GM12878 (cell line): ENCODE data around the gene CHD5. TPM values are rescaled to one million over a fixed set of nuclear protein-coding genes. Genes with fewer than 3 reads are reported as not detected.

ENCODE experiments used
- ATAC-seq: fragments of 200-7000 bp; cut with Tn5 transposase; 3 replicates; pipeline ENCODE4 v1.9.1; 2020; ENCODE audit warnings: mild to moderate bottlenecking, moderate library complexity
- BruUV-seq: library from RNA; stranded (reverse); fragments of 400-500 nt; replicated peaks from 2 replicates; lab custom pipeline; 2021; lab: Mats Ljungman, UMichigan
- CTCF ChIA-PET: fragments of 300-600 bp; sonication (Branson Sonifier 250); formaldehyde crosslinking; extraction: SDS; loops from one replicate; lab custom pipeline; 2021; ENCODE audit warnings: inconsistent platforms; lab: Yijun Ruan, JAX
- POLR2A ChIA-PET: fragments of 350-600 bp; formaldehyde crosslinking; extraction: SDS; loops from one replicate; lab custom pipeline; 2021; ENCODE audit warnings: inconsistent platforms; lab: Charles Lee
- RAD21 ChIA-PET: fragments of 300-600 bp; sonication (Branson Sonifier 250); formaldehyde crosslinking; loops from one replicate; lab custom pipeline; 2023; ENCODE audit warnings: antibody characterized with exemption; ENCODE audit not compliant: unreplicated experiment; lab: Charles Lee
- SMC1A ChIA-PET: fragments of 300-600 bp; sonication (Branson Sonifier 250); formaldehyde crosslinking; loops from one replicate; lab custom pipeline; 2023; ENCODE audit not compliant: unreplicated experiment, uncharacterized antibody; lab: Charles Lee
- DNase-seq: peaks from one replicate; pipeline ENCODE4 v3.0.0-alpha.2; 2011; ENCODE audit warnings: low read depth, low spot score
- FAIRE-seq: peaks from 3 replicates; lab custom pipeline; 2011; peaks lifted over from hg19 to GRCh38; lab: Jason Lieb, UNC
- H2AFZ ChIP-seq: 2 replicates; pipeline ENCODE4 v1.6.0; 2011; ENCODE audit warnings: low read depth, low read length, control low read depth; ENCODE audit not compliant: control insufficient read depth
- H3K27ac ChIP-seq: 2 replicates; pipeline ENCODE4 v1.5.1; 2011; ENCODE audit warnings: control low read depth; ENCODE audit not compliant: control insufficient read depth, insufficient read depth
- H3K27me3 ChIP-seq, 2 experiments: replicated peaks in 1 of 2; 2 replicates each; pipeline versions ENCODE4 v1.6.0 to v1.6.1; 2011; ENCODE audit warnings: low read length in 1 of 2; ENCODE audit not compliant: control insufficient read depth in 2 of 2, insufficient read depth in 2 of 2
- H3K36me3 ChIP-seq, 2 experiments: 2 replicates each; pipeline ENCODE4 v1.5.1; 2011; ENCODE audit warnings: low read length in 1 of 2; ENCODE audit not compliant: control insufficient read depth in 2 of 2, insufficient read depth in 2 of 2
- H3K4me1 ChIP-seq: 2 replicates; pipeline ENCODE4 v1.6.1; 2011; ENCODE audit warnings: mild to moderate bottlenecking, low read length, moderate library complexity, mixed read lengths; ENCODE audit not compliant: control insufficient read depth, insufficient read depth
- H3K4me2 ChIP-seq: 2 replicates; pipeline ENCODE4 v1.6.0; 2011; ENCODE audit warnings: control low read depth; ENCODE audit not compliant: control insufficient read depth, insufficient read depth
- H3K4me3 ChIP-seq: fragments of 200-600 bp; sonication (generic); 2 replicates; pipeline ENCODE4 v1.5.1; 2016
- H3K79me2 ChIP-seq: 2 replicates; pipeline ENCODE4 v1.6.0; 2011; ENCODE audit warnings: low read length; ENCODE audit not compliant: control insufficient read depth, insufficient read depth
- H3K9ac ChIP-seq: 2 replicates; pipeline ENCODE4 v1.8.0; 2011; ENCODE audit warnings: low read length, control low read depth, mixed read lengths; ENCODE audit not compliant: control insufficient read depth, insufficient read depth
- H3K9me3 ChIP-seq: replicated peaks from 3 replicates; pipeline ENCODE4 v1.5.1; 2011; ENCODE audit warnings: mild to moderate bottlenecking, low read length; ENCODE audit not compliant: control insufficient read depth, insufficient read depth
- H4K20me1 ChIP-seq: 2 replicates; pipeline ENCODE4 v1.6.0; 2011; ENCODE audit not compliant: control insufficient read depth, insufficient read depth
- ASH2L ChIP-seq: fragments of 300-600, 200-600 bp; sonication (generic); IDR thresholded peaks from 2 replicates; pipeline ENCODE4 v1.6.1; 2017; ENCODE audit warnings: low read depth, mild to moderate bottlenecking, borderline replicate concordance
- BRCA1 ChIP-seq: IDR thresholded peaks from 2 replicates; pipeline ENCODE4 v1.6.1; 2011; ENCODE audit warnings: low read depth, low read length, improper control_type of control experiment
- ESRRA ChIP-seq: IDR thresholded peaks from 2 replicates; pipeline ENCODE4 v1.6.1; 2012; ENCODE audit warnings: mild to moderate bottlenecking, low read length, improper control_type of control experiment
- HDAC2 ChIP-seq: fragments of 200-600 bp; sonication (generic); IDR thresholded peaks from 2 replicates; pipeline ENCODE4 v1.6.1; 2017
- JUNB ChIP-seq: IDR thresholded peaks from 2 replicates; pipeline ENCODE4 v1.6.1; 2016; ENCODE audit warnings: antibody characterized with exemption, mild to moderate bottlenecking
- JUND ChIP-seq: IDR thresholded peaks from 2 replicates; pipeline ENCODE4 v1.6.1; 2012; ENCODE audit warnings: low read depth, mild to moderate bottlenecking, low read length, improper control_type of control experiment, moderate library complexity
- KDM1A ChIP-seq: fragments of 200-600 bp; sonication (generic); IDR thresholded peaks from 2 replicates; pipeline ENCODE4 v1.6.1; 2016; ENCODE audit warnings: borderline replicate concordance
- MEF2B ChIP-seq: fragments of 450-650 bp; IDR thresholded peaks from 2 replicates; pipeline ENCODE4 v1.6.1; 2018; ENCODE audit warnings: mild to moderate bottlenecking, moderate library complexity; ENCODE audit not compliant: partially characterized antibody, poor library complexity, severe bottlenecking
- MYB ChIP-seq: fragments of 150-350 bp; IDR thresholded peaks from 2 replicates; pipeline ENCODE4 v1.6.1; 2014; ENCODE audit warnings: mild to moderate bottlenecking, low read depth, low read length, borderline replicate concordance
- NR2C1 ChIP-seq: fragments of 450-650 bp; IDR thresholded peaks from 2 replicates; pipeline ENCODE4 v1.6.1; 2017; ENCODE audit warnings: antibody characterized with exemption, mild to moderate bottlenecking, moderate library complexity
- SUPT20H ChIP-seq: IDR thresholded peaks from 2 replicates; pipeline ENCODE4 v1.6.1; 2011; ENCODE audit warnings: low read depth, mild to moderate bottlenecking, low read length, moderate library complexity, borderline replicate concordance; ENCODE audit not compliant: control insufficient read depth
- SUZ12 ChIP-seq: fragments of 200-600 bp; sonication (generic); IDR thresholded peaks from one replicate; pipeline ENCODE4 v1.6.1; 2018; ENCODE audit warnings: antibody characterized with exemption, mild to moderate bottlenecking; ENCODE audit not compliant: unreplicated experiment
- YY1 ChIP-seq: IDR thresholded peaks from 2 replicates; pipeline ENCODE4 v1.6.1; 2011; ENCODE audit warnings: low read depth, mild to moderate bottlenecking, low read length
- ZNF622 ChIP-seq: fragments of 450-650 bp; IDR thresholded peaks from 2 replicates; pipeline ENCODE4 v1.6.1; 2017; ENCODE audit warnings: mild to moderate bottlenecking, inconsistent platforms
- WGBS: methylation state at CpG from one replicate; pipeline ENCODE4 v1.1.6; 2016; ENCODE audit warnings: low lambda C conversion rate; ENCODE audit not compliant: insufficient replicate concordance, insufficient coverage; ENCODE audit errors: missing lambda C conversion rate; 5-methylcytosine and 5-hydroxymethylcytosine counted together
- in situ Hi-C: fragments of 300-500 bp; cut with MboI; formaldehyde crosslinking; loops from 9 replicates; pipeline ENCODE4 v1.14.3; 2018; ENCODE audit warnings: mixed read lengths
- intact Hi-C: fragments of 100-400 bp; cut with micrococcal nuclease; formaldehyde crosslinking; loops from one replicate; pipeline ENCODE4 v1.14.2; 2022; ENCODE audit not compliant: unreplicated experiment
- polyA plus RNA-seq, 11 experiments: library from polyadenylated mRNA; depleted of rRNA in 4 of 11; unstranded in 6 of 11; stranded (reverse) in 5 of 11; fragments of >200 nt; fragmentation: Nextera tagmentation in 4 of 11; fragmentation: Illumina TruSeq in 1 of 11; extraction: Ambion mirVana in 4 of 11; extraction: Trizol in 1 of 11; gene quantifications; 1 replicate in 1 of 11; 2 replicates in 10 of 11; pipeline versions ENCODE4 v1.2.1 to v1.2.3, GENCODE V29; 2011 to 2016; ENCODE audit warnings: inconsistent platforms in 2 of 11, missing spikeins in 2 of 11, low read depth in 1 of 11
- total RNA-seq, 4 experiments: library from RNA; depleted of rRNA in 3 of 4; stranded (reverse); fragments of >200 nt in 3 of 4; fragmentation: Illumina TruSeq in 1 of 4; extraction: Trizol in 1 of 4; gene quantifications; 2 replicates each; pipeline versions ENCODE4 v1.2.1 to v1.2.3, GENCODE V29; 2013 to 2021
- TF ChIP-seq, protein P1 (sequence below): fragments of 450-650 bp; IDR thresholded peaks from 2 replicates; pipeline ENCODE4 v1.6.1; 2017; ENCODE audit warnings: mild to moderate bottlenecking
- TF ChIP-seq, protein P2 (sequence below): IDR thresholded peaks from 2 replicates; pipeline ENCODE4 v1.6.1; 2012; ENCODE audit warnings: improper control_type of control experiment, low read depth, low read length; ENCODE audit not compliant: insufficient replicate concordance
- TF ChIP-seq, protein P3 (sequence below): IDR thresholded peaks from 2 replicates; pipeline ENCODE4 v1.6.1; 2012; ENCODE audit warnings: low read depth, low read length, improper control_type of control experiment
- TF ChIP-seq, protein P4 (sequence below): IDR thresholded peaks from 2 replicates; pipeline ENCODE4 v1.6.1; 2012; ENCODE audit warnings: low read length, inconsistent platforms

CHD5 gene
- total and polyA plus RNA-seq, 10 of the 15 experiments (the other 5 are each of a cell fraction or from before 2014, with no cell fraction given) = 0.03 to 0.49 (median 0.13) TPM; not detected in 3

DNA sequence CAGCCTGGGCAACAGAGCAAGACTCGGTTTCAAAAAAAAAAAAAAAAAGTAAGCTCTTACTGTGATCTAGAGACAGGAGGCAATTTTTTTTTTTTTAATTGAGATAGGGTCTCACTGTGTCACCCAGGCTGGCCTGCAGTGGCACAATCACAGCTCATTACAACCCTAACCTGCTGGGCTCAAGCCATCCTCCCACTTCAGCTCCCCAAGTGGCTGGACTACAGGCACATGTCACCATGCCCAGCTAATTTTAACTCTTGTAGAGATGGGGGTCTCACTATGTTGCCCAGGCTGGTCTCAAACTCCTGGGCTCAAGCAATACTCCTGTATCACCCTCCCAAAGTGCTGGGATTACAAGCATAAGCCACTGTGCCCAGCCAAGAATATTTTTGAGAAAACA is 11.8 kb upstream of the CHD5 start:
- Histone ChIP-seq H3K4me2 (no peak overlapping the region), H3K4me1 (no peaks in the 10 kb centered on the region), H3K36me3 (peaks cover 16 to 51% of the 10 kb centered on the region in 2 experiments), H3K9ac (no peak overlapping the region), H3K79me2 (peaks cover 22% of the 10 kb centered on the region), H3K27ac (no peak overlapping the region), H4K20me1 (peaks cover 7% of the 10 kb centered on the region), H3K9me3 (no peaks in the 10 kb centered on the region), H3K27me3 (no peaks in the 10 kb centered on the region), H2AFZ (no peak overlapping the region), H3K4me3 (no peak overlapping the region)
- no peak for DNase-seq
- WGBS = no CpG with 5 or more reads among the region's 1 CpG
- TF ChIP-seq, protein P1, sequence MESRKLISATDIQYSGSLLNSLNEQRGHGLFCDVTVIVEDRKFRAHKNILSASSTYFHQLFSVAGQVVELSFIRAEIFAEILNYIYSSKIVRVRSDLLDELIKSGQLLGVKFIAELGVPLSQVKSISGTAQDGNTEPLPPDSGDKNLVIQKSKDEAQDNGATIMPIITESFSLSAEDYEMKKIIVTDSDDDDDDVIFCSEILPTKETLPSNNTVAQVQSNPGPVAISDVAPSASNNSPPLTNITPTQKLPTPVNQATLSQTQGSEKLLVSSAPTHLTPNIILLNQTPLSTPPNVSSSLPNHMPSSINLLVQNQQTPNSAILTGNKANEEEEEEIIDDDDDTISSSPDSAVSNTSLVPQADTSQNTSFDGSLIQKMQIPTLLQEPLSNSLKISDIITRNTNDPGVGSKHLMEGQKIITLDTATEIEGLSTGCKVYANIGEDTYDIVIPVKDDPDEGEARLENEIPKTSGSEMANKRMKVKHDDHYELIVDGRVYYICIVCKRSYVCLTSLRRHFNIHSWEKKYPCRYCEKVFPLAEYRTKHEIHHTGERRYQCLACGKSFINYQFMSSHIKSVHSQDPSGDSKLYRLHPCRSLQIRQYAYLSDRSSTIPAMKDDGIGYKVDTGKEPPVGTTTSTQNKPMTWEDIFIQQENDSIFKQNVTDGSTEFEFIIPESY = no peak
- TF ChIP-seq, protein P2, sequence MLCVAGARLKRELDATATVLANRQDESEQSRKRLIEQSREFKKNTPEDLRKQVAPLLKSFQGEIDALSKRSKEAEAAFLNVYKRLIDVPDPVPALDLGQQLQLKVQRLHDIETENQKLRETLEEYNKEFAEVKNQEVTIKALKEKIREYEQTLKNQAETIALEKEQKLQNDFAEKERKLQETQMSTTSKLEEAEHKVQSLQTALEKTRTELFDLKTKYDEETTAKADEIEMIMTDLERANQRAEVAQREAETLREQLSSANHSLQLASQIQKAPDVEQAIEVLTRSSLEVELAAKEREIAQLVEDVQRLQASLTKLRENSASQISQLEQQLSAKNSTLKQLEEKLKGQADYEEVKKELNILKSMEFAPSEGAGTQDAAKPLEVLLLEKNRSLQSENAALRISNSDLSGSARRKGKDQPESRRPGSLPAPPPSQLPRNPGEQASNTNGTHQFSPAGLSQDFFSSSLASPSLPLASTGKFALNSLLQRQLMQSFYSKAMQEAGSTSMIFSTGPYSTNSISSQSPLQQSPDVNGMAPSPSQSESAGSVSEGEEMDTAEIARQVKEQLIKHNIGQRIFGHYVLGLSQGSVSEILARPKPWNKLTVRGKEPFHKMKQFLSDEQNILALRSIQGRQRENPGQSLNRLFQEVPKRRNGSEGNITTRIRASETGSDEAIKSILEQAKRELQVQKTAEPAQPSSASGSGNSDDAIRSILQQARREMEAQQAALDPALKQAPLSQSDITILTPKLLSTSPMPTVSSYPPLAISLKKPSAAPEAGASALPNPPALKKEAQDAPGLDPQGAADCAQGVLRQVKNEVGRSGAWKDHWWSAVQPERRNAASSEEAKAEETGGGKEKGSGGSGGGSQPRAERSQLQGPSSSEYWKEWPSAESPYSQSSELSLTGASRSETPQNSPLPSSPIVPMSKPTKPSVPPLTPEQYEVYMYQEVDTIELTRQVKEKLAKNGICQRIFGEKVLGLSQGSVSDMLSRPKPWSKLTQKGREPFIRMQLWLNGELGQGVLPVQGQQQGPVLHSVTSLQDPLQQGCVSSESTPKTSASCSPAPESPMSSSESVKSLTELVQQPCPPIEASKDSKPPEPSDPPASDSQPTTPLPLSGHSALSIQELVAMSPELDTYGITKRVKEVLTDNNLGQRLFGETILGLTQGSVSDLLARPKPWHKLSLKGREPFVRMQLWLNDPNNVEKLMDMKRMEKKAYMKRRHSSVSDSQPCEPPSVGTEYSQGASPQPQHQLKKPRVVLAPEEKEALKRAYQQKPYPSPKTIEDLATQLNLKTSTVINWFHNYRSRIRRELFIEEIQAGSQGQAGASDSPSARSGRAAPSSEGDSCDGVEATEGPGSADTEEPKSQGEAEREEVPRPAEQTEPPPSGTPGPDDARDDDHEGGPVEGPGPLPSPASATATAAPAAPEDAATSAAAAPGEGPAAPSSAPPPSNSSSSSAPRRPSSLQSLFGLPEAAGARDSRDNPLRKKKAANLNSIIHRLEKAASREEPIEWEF = no peak
- TF ChIP-seq KDM1A (no peak), NR2C1 (no peak), ZNF622 (no peak), JUNB (no peak), SUZ12 (no peak), MEF2B (no peak), YY1 (no peak), ESRRA (no peak), MYB (no peak), ASH2L (no peak), JUND (no peak), HDAC2 (no peak), BRCA1 (no peak), SUPT20H (no peak)
- TF ChIP-seq, protein P3, sequence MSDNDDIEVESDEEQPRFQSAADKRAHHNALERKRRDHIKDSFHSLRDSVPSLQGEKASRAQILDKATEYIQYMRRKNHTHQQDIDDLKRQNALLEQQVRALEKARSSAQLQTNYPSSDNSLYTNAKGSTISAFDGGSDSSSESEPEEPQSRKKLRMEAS = no peak
- TF ChIP-seq, protein P4, sequence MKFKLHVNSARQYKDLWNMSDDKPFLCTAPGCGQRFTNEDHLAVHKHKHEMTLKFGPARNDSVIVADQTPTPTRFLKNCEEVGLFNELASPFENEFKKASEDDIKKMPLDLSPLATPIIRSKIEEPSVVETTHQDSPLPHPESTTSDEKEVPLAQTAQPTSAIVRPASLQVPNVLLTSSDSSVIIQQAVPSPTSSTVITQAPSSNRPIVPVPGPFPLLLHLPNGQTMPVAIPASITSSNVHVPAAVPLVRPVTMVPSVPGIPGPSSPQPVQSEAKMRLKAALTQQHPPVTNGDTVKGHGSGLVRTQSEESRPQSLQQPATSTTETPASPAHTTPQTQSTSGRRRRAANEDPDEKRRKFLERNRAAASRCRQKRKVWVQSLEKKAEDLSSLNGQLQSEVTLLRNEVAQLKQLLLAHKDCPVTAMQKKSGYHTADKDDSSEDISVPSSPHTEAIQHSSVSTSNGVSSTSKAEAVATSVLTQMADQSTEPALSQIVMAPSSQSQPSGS = no peak
- no peak for ATAC-seq
- POLR2A ChIA-PET = no interaction called here
- no peak for FAIRE-seq
- BruUV-seq = no TSS peak
- SMC1A ChIA-PET = no interaction called here
- intact Hi-C loops = no loop called here
- in situ Hi-C loops = no loop called here
- RAD21 ChIA-PET = no interaction called here
- CTCF ChIA-PET = interaction anchor here (0.6 kb wide), 1 partner anchor 56 kb away, joined by 3 read pairs; no protein-coding TSS in a partner anchor
